ENCODE results near the gene BTG2.

BTG2 gene

DNA sequence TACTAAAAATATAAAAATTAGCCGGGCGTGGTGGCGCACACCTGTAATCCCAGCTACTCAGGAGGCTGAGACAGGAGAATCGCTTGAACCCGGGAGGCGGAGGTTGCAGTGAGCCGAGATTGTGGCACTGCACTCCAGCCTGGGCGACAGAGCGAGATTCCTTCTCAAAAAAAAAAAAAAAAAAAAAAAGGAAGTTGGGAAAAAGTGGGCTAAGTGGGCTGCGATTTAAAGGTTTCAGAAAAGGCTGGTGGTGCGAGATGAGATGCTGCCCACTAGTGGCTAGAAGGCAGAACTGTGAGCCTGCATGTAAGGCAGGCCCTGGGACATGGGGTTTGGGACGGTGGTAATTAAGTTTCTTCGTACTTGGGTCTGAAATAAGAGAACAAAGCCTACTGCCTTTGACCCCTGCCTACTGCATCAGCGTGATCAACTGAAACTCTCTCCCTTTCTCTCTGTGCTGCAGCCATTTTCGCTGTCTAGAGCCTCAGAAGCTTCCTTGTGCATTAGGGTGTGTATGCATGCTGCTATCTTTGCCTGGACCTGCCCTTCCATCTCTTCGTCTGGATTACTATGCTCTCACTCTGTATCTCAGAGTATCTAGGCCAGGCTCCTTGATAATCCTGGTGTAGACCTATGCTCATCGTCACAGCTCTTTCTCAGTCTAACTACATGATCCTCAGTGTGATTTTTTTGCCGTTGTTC is 33.2 kb downstream of the BTG2 start:
- peak; percentile 92 for TF ChIP-seq CTCF (conservative IDR thresholded peaks at IDR 0.05; ENCODE audit: low read depth)
- H3K27ac ChIP-seq: no peak overlapping the region
- peak; percentile 82 for DNase-seq (ENCODE audit: low spot score)
- CTCF ChIA-PET: interaction anchor here (0.5 to 15.9 kb wide), 18 partner anchors 11 to 479 kb away, joined by 3 to 291 read pairs (median 4); partner anchors contain the start of gene OPTC
- POLR2A ChIA-PET (ENCODE audit: low non-redundant PET): no interaction called here

- ChIA-PET CTCF (interaction anchor here (0.6 to 15.9 kb wide), 37 partner anchors 8 to 437 kb away, joined by 3 to 291 read pairs (median 4); no protein-coding TSS in a partner anchor), POLR2A (ENCODE audit: low non-redundant PET) (no interaction called here)
- H3K27ac ChIP-seq: no peak overlapping the region
- DNase-seq (ENCODE audit: low spot score): peak; percentile 97
- peak; percentile 92 for TF ChIP-seq CTCF (conservative IDR thresholded peaks at IDR 0.05; ENCODE audit: low read depth)
Measured at GRCh38 chr1:203340112-203340790, 34.9 kb downstream of the BTG2 start.

DNA sequence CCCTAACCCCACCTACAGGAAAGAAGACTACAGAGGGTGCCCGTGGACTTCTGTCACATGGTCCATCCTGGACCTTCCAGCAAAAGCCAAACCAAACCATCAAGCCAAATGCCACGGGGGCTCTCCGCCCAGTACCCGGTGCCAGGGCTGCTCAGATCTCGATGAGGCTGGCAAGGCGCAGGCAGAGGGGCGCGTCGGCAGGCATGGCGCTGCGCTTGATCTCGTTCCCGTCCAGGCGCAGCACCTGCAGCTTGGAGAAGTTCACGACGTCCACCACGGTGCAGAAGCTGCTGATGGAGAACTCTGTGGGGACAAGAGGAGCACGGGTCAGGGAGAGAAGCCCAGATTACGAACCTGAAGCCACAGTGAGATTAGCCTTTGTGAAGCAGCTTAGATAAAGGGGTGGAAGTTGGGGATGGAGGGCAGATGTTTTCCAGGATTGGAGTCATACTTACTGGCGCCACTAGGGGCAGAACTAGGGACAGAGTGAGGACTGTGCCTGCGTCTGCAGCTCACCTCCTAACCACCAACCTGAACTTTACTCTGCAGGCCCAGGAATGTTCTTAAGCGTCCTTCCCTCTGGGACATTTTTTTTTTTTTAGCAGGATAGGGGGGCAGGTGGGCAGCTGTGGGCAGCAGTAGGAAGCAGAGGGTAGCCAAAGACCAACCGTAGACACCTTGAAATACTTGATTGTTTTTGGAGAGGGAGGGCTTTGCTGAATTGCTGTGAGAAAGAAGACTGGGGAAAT is 37.0 kb downstream of the BTG2 start:
- ChIA-PET POLR2A (ENCODE audit: low non-redundant PET) (interaction anchor here (0.7 kb wide), 1 partner anchor 19 kb away, joined by 3 read pairs; no protein-coding TSS in a partner anchor), CTCF (interaction anchor here (0.5 to 15.9 kb wide), 50 partner anchors 11 to 1108 kb away, joined by 3 to 291 read pairs (median 4); partner anchors contain the start of genes BTG2, OPTC and PRELP)
- no peak overlapping the region for H3K27ac ChIP-seq
- DNase-seq (ENCODE audit: low spot score): peak; percentile 85
- peak; percentile 79 for TF ChIP-seq CTCF (conservative IDR thresholded peaks at IDR 0.05; ENCODE audit: low read depth)

DNA sequence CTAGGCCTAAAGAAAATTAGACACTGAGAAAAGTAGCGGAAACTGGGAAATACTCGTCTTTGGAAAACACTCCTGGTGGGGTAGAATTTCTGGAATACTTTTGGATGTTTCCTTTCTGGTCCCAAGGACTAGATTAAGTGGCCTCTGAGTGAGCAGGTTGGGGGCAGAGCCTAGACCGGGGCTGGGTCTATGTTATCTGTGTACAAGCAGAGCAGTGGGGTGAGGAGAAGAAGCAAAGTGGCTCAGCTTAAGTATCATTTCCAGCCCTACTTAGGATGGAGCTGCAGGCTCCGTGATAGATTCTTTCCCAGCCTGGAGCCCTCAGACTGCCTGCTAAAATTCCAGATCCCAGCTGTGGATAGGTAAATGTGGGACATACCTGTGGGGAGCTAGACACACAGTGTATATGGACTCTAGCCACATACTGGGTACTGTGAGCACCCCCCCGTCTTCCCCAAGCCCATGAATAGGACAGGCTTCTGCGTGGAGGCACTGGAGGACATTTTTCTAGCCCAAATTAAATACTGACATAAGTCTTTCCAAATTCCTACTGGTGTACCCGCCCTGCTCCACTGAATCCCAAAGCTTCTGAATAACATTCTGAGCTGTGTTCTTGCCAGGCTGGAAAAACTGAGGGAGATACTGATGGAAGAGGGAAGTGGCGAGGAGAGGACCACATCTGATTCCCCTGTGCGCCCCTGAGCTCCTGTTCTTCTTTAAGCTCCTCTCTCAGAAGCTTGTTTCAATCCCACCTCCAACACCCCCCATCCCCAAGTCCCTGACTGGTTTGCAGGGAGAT is 38.8 kb downstream of the BTG2 start:
- no peak overlapping the region for H3K27ac ChIP-seq
- no peak for DNase-seq (ENCODE audit: low spot score)
- ChIA-PET POLR2A (ENCODE audit: low non-redundant PET) (interaction anchor here (0.6 kb wide), 1 partner anchor 1183 kb away, joined by 6 read pairs; no protein-coding TSS in a partner anchor), CTCF (interaction anchor here (0.5 to 15.9 kb wide), 9 partner anchors 10 to 272 kb away, joined by 3 to 291 read pairs (median 3); no protein-coding TSS in a partner anchor)
- no peak for TF ChIP-seq CTCF (conservative IDR thresholded peaks at IDR 0.05; ENCODE audit: low read depth)

- ChIA-PET POLR2A (ENCODE audit: low non-redundant PET) (no interaction called here), CTCF (interaction anchor here (0.6 to 15.9 kb wide), 9 partner anchors 9 to 827 kb away, joined by 3 to 291 read pairs (median 3); no protein-coding TSS in a partner anchor)
- DNase-seq (ENCODE audit: low spot score): no peak
- TF ChIP-seq CTCF (conservative IDR thresholded peaks at IDR 0.05; ENCODE audit: low read depth): no peak
- no peak overlapping the region for H3K27ac ChIP-seq
Measured at GRCh38 chr1:203346060-203346768, 40.9 kb downstream of the BTG2 start.

Measured in RWPE1 (cell line).